HCT116 (cell line): ENCODE data around the gene CC2D1A. TPM values are rescaled to one million over a fixed set of nuclear protein-coding genes. Genes with fewer than 3 reads are reported as not detected.

Source experiments
- ATAC-seq: fragments of 200-7000 bp; cut with Tn5 transposase; 2 replicates; pipeline ENCODE4 v1.9.1; 2020; ENCODE audit warnings: mild to moderate bottlenecking, moderate library complexity
- BruUV-seq: library from RNA; stranded (reverse); fragments of 400-500 nt; replicated peaks from 2 replicates; lab custom pipeline; 2021; lab: Mats Ljungman, UMichigan
- CTCF ChIA-PET: fragments of 300-600 bp; sonication (Branson Sonifier 250); formaldehyde crosslinking; loops from one replicate; lab custom pipeline; 2021; ENCODE audit warnings: antibody characterized with exemption; lab: Charles Lee
- POLR2A ChIA-PET: fragments of 300-600, 350-600 bp; sonication (Branson Sonifier 250); formaldehyde crosslinking; loops from one replicate; lab custom pipeline; 2021; ENCODE audit warnings: antibody characterized with exemption; lab: Charles Lee
- RAD21 ChIA-PET, 2 experiments: fragments of 300-600 bp; sonication (Branson Sonifier 250); formaldehyde crosslinking; loops; one replicate each; lab custom pipeline; 2023; ENCODE audit warnings: low total read pairs in 2 of 2; ENCODE audit not compliant: uncharacterized antibody in 2 of 2, unreplicated experiment in 2 of 2, low non-redundant PET in 1 of 2; lab: Charles Lee
- DNase-seq: peaks from one replicate; pipeline ENCODE4 v3.0.0-alpha.2; 2010; ENCODE audit warnings: low read depth, low spot score
- H2AFZ ChIP-seq: fragments of 200-600 bp; shearing (Covaris generic), sonication (generic); 2 replicates; pipeline ENCODE4 v1.6.1; 2017; ENCODE audit warnings: low read depth, mixed run types, mixed read lengths, antibody characterized with exemption, low read length; ENCODE audit not compliant: poor library complexity, severe bottlenecking
- H3K27ac ChIP-seq: 2 replicates; pipeline ENCODE4 v1.5.1; 2012; ENCODE audit warnings: low read depth, low read length
- H3K27me3 ChIP-seq: fragments of 200-600 bp; sonication (generic); 2 replicates; pipeline ENCODE4 v1.6.1; 2016; ENCODE audit warnings: mixed run types, low read length, mixed read lengths; ENCODE audit not compliant: insufficient read depth
- H3K36me3 ChIP-seq, 2 experiments: fragments of 200-500 bp in 1 of 2; fragments of 200-600 bp in 1 of 2; sonication (Bioruptor generic) in 1 of 2; sonication (generic) in 1 of 2; 2 replicates each; pipeline versions ENCODE4 v1.5.1 to v1.6.1; 2014 to 2016; ENCODE audit warnings: low read length in 2 of 2, inconsistent platforms in 1 of 2, mixed read lengths in 1 of 2, mixed run types in 1 of 2; ENCODE audit not compliant: insufficient read depth in 2 of 2, control insufficient read depth in 1 of 2
- H3K4me1 ChIP-seq, 2 experiments: fragments of 200-600 bp in 1 of 2; sonication (generic) in 1 of 2; 2 replicates each; pipeline versions ENCODE4 v1.5.1 to v1.6.1; 2012 to 2017; ENCODE audit warnings: low read length in 2 of 2, inconsistent platforms in 1 of 2, mild to moderate bottlenecking in 1 of 2, mixed read lengths in 1 of 2, mixed run types in 1 of 2, moderate library complexity in 1 of 2; ENCODE audit not compliant: insufficient read depth in 2 of 2, control insufficient read depth in 1 of 2
- H3K4me2 ChIP-seq: fragments of 200-600 bp; sonication (generic); 2 replicates; pipeline ENCODE4 v1.6.1; 2017; ENCODE audit warnings: mixed run types, low read length, mixed read lengths
- H3K4me3 ChIP-seq, 2 experiments: fragments of 200-600 bp in 1 of 2; sonication (generic) in 1 of 2; replicated peaks in 1 of 2; 2 replicates each; pipeline ENCODE4 v1.5.1; 2011 to 2016; ENCODE audit warnings: low read length in 2 of 2, control low read depth in 1 of 2, low read depth in 1 of 2, mild to moderate bottlenecking in 1 of 2, mixed read lengths in 1 of 2, mixed run types in 1 of 2
- H3K79me2 ChIP-seq: fragments of 200-600 bp; sonication (generic); 2 replicates; pipeline ENCODE4 v1.6.1; 2017; ENCODE audit warnings: mild to moderate bottlenecking, mixed run types, low read length, moderate library complexity, mixed read lengths; ENCODE audit not compliant: insufficient read depth
- H3K9ac ChIP-seq: fragments of 200-600 bp; sonication (generic); 2 replicates; pipeline ENCODE4 v1.6.1; 2016; ENCODE audit warnings: low read length, mixed read lengths
- H3K9me2 ChIP-seq: fragments of 200-600 bp; sonication (generic), shearing (Covaris generic); 2 replicates; pipeline ENCODE4 v1.6.1; 2017; ENCODE audit warnings: mixed run types, mild to moderate bottlenecking, moderate library complexity; ENCODE audit not compliant: insufficient read depth
- H3K9me3 ChIP-seq, 2 experiments: fragments of 200-500 bp in 1 of 2; fragments of 200-600 bp in 1 of 2; sonication (Bioruptor generic) in 1 of 2; sonication (generic) in 1 of 2; 2 replicates each; pipeline ENCODE4 v1.6.1; 2014 to 2017; ENCODE audit warnings: low read length in 2 of 2, mixed read lengths in 2 of 2, inconsistent platforms in 1 of 2, low read depth in 1 of 2, mild to moderate bottlenecking in 1 of 2, mixed run types in 1 of 2, moderate library complexity in 1 of 2; ENCODE audit not compliant: control insufficient read depth in 1 of 2, insufficient read depth in 1 of 2
- H4K20me1 ChIP-seq: fragments of 200-600 bp; sonication (generic), shearing (Covaris generic); 2 replicates; pipeline ENCODE4 v1.6.1; 2017; ENCODE audit warnings: mixed run types, mild to moderate bottlenecking, moderate library complexity; ENCODE audit not compliant: insufficient read depth
- CEBPB ChIP-seq: IDR thresholded peaks from 2 replicates; pipeline ENCODE4 v1.6.1; 2012; ENCODE audit warnings: low read depth
- ELF1 ChIP-seq: IDR thresholded peaks from 2 replicates; pipeline ENCODE4 v1.6.1; 2012; ENCODE audit warnings: low read depth, borderline replicate concordance
- EZH2 ChIP-seq: fragments of 200-600 bp; sonication (generic); IDR thresholded peaks from 2 replicates; pipeline ENCODE4 v1.6.1; 2017; ENCODE audit warnings: antibody characterized with exemption, mixed run types
- EZH2phosphoT487 ChIP-seq: fragments of 200-600 bp; IDR thresholded peaks from 2 replicates; pipeline ENCODE4 v1.6.1; 2018; ENCODE audit warnings: antibody characterized with exemption, borderline replicate concordance
- JUND ChIP-seq: IDR thresholded peaks from 2 replicates; pipeline ENCODE4 v1.6.1; 2012
- POLR2A ChIP-seq: IDR thresholded peaks from 2 replicates; pipeline ENCODE4 v1.7.0; 2011; ENCODE audit warnings: borderline replicate concordance; ENCODE audit not compliant: insufficient read depth, insufficient read length; ENCODE audit errors: extremely low read depth
- RAD21 ChIP-seq: IDR thresholded peaks from 2 replicates; pipeline ENCODE4 v1.6.1; 2012; ENCODE audit warnings: low read depth, mild to moderate bottlenecking
- REST ChIP-seq: IDR thresholded peaks from 2 replicates; pipeline ENCODE4 v1.6.1; 2012; ENCODE audit warnings: low read depth
- SP1 ChIP-seq: IDR thresholded peaks from 2 replicates; pipeline ENCODE4 v1.6.1; 2012; ENCODE audit warnings: low read depth
- TCF7L2 ChIP-seq: IDR thresholded peaks from 2 replicates; pipeline ENCODE4 v1.7.0; 2011; ENCODE audit warnings: borderline replicate concordance, inconsistent platforms; ENCODE audit not compliant: insufficient read depth, insufficient read length; ENCODE audit errors: extremely low read depth
- YY1 ChIP-seq: IDR thresholded peaks from 2 replicates; pipeline ENCODE4 v1.6.1; 2011; ENCODE audit warnings: low read length, low read depth, moderate library complexity, mild to moderate bottlenecking; ENCODE audit not compliant: insufficient replicate concordance; ENCODE audit errors: extremely low read depth
- intact Hi-C: fragments of 100-400 bp; cut with micrococcal nuclease; formaldehyde crosslinking; loops from 2 replicates; pipeline ENCODE4 v1.10.0; 2022
- total RNA-seq: library from RNA; stranded (reverse); gene quantifications from one replicate; pipeline ENCODE4 v1.2.1, GENCODE V29; 2021; ENCODE audit not compliant: unreplicated experiment
- TF ChIP-seq, protein P1 (sequence below): IDR thresholded peaks from 2 replicates; pipeline ENCODE4 v1.6.1; 2012
- TF ChIP-seq, protein P2 (sequence below): IDR thresholded peaks from 2 replicates; pipeline ENCODE4 v1.6.1; 2012

CC2D1A gene
- total RNA-seq, 1 experiment from 2014 or later, result 51.5 TPM

DNA sequence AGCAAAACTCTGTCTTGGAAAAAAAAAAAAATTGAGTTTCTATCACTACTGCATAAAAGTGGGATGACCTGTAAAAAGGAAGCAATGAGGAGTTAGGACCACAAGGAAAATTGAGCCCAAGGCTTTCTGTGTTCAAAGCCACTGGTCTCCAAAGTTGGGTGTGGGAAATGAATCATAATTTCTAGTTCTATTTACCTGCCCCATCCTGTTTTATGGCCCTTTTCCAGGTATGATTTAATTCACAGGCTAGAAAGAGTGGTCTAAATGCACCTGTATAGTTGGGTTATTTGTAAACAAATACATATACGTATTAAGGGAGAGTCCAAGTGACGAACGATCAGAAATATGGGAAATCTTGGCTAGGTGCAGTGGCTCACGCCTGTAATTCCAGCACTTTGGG lies 40.4 kb downstream of the CC2D1A start:
- Histone ChIP-seq H2AFZ (no peak overlapping the region), H3K9ac (no peak overlapping the region), H3K79me2 (no peaks in the 10 kb centered on the region), H3K4me3 (no peak overlapping the region), H3K9me3 (no peaks in the 10 kb centered on the region), H3K27ac (no peak overlapping the region), H3K9me2 (no peaks in the 10 kb centered on the region), H3K4me2 (no peak overlapping the region), H3K27me3 (no peaks in the 10 kb centered on the region), H4K20me1 (no peaks in the 10 kb centered on the region), H3K4me1 (0 out of 4 replicates have a peak, but pooled peaks cover 0 to 2% of the 10 kb centered on the region in 2 experiments), H3K36me3 (no peaks in the 10 kb centered on the region)
- no peak for TF ChIP-seq EZH2phosphoT487
- no peak for TF ChIP-seq REST
- TF ChIP-seq TCF7L2, result no peak
- no peak for TF ChIP-seq EZH2
- no peak for TF ChIP-seq POLR2A
- ChIA-PET CTCF (no interaction called here), RAD21 (no interaction called here), POLR2A (no interaction called here)
- DNase-seq, result no peak
- BruUV-seq, result no TSS peak
- intact Hi-C loops, result no loop called here
- no peak for ATAC-seq

DNA sequence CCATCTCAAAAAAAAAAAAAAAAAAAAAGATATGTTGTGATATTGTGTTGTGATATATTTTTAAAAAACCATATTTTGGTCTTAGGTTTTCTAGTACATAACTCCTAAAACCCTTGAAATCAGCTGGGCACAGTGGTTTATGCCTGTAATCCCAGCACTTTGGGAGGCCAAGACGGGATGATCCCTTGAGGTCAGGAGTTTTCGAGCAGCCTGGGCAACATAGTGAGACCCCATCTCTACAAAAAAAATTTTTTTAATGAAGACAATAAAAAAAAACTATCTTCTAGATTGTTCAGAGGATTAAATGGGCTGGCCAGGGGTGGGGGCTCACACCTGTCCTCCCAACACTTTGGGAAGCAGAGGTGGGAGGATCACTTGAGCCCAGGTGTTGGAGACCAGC lies 45.0 kb downstream of the CC2D1A start:
- RAD21 ChIA-PET, result interaction anchor here in 1 of 2 experiments (0.7 kb wide), 1 partner anchor 22 kb away, joined by 4 read pairs; no protein-coding TSS in a partner anchor
- BruUV-seq, result no TSS peak
- Histone ChIP-seq H4K20me1 (no peaks in the 10 kb centered on the region), H3K4me3 (no peak overlapping the region), H3K27me3 (no peaks in the 10 kb centered on the region), H3K4me2 (no peak overlapping the region), H3K4me1 (peaks cover 7 to 18% of the 10 kb centered on the region in 2 experiments), H3K27ac (no peak overlapping the region), H3K9me3 (no peaks in the 10 kb centered on the region), H2AFZ (no peak overlapping the region), H3K9ac (no peak overlapping the region), H3K9me2 (no peaks in the 10 kb centered on the region), H3K79me2 (peaks cover 21% of the 10 kb centered on the region), H3K36me3 (peaks cover 7 to 10% of the 10 kb centered on the region in 2 experiments; a peak in 3 of 4 replicates)
- TF ChIP-seq RAD21, result no peak
- TF ChIP-seq, protein P1, sequence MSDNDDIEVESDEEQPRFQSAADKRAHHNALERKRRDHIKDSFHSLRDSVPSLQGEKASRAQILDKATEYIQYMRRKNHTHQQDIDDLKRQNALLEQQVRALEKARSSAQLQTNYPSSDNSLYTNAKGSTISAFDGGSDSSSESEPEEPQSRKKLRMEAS, result no peak
- no peak for TF ChIP-seq YY1
- no peak for TF ChIP-seq ELF1
- TF ChIP-seq SP1, result no peak
- TF ChIP-seq EZH2, result no peak
- no peak for TF ChIP-seq JUND
- TF ChIP-seq CEBPB, result no peak
- no peak for TF ChIP-seq REST
- TF ChIP-seq, protein P2, sequence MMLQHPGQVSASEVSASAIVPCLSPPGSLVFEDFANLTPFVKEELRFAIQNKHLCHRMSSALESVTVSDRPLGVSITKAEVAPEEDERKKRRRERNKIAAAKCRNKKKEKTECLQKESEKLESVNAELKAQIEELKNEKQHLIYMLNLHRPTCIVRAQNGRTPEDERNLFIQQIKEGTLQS, result no peak
- intact Hi-C loops, result no loop called here
- POLR2A ChIA-PET, result no interaction called here
- DNase-seq, result no peak
- no peak for ATAC-seq
- CTCF ChIA-PET, result no interaction called here
